SHP77 (cell line): ENCODE measurements around the gene PBX2.
"Not testable (repeated sequence)": the region's sequence is repeated elsewhere in the genome, so short reads cannot be mapped to it uniquely, and the experiment has no call there.

Experiments used
- DNase-seq, 2 experiments: peaks; one replicate each; lab custom pipeline; 2025; lab: John Stamatoyannopoulos, UW

Gene PBX2

GRCh38 chr6:32190054-32190851, at the start of gene PBX2:
PBX2 (minus strand) TSS chr6:32190202; CDS start chr6:32189915, 287 bp downstream.
- DNase-seq, result peak; percentile 49 to 71

DNA sequence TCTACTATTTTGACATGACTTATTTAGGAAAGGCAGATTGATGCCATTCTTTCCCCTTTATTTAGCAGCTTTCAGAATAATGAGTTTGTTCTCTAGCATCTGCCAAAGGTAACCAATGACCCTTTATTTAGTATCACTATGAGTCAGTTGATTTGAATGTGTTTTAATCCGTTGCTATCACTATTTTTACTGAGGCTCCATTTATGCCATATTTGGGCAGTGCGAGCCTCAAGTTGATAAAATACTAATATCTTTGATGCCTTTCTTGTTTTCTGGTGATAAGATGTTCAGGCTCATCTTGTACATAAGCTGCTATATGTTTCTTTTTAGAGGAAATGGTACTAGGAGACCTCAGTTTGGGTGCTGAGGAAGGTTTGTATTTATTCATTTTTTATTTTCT, 49.5 kb upstream of the PBX2 start:
- DNase-seq, result no peak

GRCh38 chr6:32234934-32235333, 44.9 kb upstream of the PBX2 start:
- no peak for DNase-seq

DNA sequence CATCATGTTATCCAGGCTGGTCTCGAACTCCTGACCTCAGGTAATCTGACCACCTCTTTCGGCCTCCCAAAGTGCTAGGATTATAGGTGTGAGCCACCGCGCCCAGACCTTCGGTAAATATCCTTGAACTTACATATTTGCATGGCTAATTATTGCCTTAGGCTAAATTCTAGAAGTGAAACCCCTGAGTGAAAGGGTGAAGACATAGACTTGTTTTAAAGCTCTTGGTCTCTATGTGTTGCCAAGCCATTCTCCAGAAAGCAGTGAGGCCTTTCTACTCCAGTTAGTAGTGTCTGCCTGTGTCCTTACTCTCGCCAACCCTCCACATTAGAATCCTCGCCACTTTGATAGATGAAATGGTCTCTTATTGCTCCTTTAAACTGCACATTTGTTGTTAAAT, 36.4 kb upstream of the PBX2 start:
- no peak for DNase-seq

- no peak for DNase-seq
Observed at GRCh38 chr6:32224696-32225095, 34.7 kb upstream of the PBX2 start.

- DNase-seq, result no peak
Observed at GRCh38 chr6:32223258-32224235, 33.5 kb upstream of the PBX2 start, which contains the start of gene NOTCH4. NOTCH4 (minus strand) TSS chr6:32224067; CDS start chr6:32223928, 139 bp downstream.

GRCh38 chr6:32222333-32223230, 32.6 kb upstream of the PBX2 start:
- no peak for DNase-seq

- no peak for DNase-seq
Observed at GRCh38 chr6:32220021-32220420, 30.0 kb upstream of the PBX2 start.

DNA sequence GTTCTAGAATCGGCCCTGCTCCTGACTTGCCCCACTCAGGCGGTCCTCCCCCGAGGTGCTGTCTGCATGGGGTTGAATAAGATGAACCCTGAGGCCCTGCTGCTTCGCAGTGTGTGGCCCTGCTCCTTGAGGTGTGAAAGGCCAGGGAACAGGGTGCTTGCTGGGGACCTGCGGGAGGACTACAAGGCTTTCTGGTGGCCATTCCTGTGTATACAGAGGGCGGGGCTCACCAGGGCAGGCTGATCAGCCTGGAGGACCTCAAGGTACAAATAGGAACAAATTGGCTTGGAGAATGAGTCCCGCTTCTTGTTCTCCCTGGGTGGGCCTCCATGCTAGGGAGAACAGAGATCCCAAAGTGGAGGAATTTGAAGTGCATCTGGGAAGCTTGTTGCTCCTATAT, 28.2 kb upstream of the PBX2 start:
- DNase-seq, result no peak

GRCh38 chr6:32216998-32217397, 27.0 kb upstream of the PBX2 start:
- no peak for DNase-seq

GRCh38 chr6:32216285-32216684, 26.3 kb upstream of the PBX2 start:
- no peak for DNase-seq

- no peak for DNase-seq
Observed at GRCh38 chr6:32215617-32216016, 25.6 kb upstream of the PBX2 start.

DNA sequence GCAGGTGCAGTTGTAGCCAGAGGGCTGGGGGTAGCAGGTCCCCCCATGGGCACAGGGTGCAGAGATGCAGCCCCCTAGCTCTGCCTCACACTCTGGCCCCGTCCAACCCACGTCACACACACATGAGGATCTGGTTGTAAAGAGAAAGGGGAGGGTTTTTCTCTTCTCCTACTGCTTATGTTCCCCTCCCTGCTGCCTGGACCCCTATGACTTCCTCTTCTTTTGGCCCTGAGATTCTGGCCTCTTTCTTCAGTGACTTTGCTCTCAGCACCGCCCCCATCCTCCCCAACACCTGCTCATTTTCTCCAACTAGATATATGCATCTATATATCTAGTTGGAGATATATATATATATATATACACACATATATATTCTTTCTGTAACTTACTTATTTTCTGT, 24.1 kb upstream of the PBX2 start:
- no peak for DNase-seq

DNA sequence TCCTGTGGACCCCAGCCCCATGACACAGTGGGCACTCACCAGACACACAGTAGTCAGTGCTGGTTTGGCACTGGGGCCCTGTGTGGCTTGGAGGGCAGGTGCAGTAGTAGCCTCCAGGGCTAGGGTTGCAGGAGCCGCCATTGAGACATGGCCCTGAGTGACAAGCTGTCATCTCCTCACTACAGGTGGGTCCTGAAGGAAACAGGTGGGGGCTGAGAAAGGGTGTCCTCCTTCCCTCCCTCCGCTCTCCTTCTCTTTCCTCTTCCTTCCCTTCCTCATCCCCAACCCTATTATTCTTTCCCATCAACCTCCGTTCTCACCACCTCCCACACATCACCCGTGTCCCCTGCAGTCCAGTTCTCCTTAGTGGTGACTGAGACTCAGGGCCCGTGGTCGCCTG, 23.6 kb upstream of the PBX2 start:
- DNase-seq, result no peak

DNA sequence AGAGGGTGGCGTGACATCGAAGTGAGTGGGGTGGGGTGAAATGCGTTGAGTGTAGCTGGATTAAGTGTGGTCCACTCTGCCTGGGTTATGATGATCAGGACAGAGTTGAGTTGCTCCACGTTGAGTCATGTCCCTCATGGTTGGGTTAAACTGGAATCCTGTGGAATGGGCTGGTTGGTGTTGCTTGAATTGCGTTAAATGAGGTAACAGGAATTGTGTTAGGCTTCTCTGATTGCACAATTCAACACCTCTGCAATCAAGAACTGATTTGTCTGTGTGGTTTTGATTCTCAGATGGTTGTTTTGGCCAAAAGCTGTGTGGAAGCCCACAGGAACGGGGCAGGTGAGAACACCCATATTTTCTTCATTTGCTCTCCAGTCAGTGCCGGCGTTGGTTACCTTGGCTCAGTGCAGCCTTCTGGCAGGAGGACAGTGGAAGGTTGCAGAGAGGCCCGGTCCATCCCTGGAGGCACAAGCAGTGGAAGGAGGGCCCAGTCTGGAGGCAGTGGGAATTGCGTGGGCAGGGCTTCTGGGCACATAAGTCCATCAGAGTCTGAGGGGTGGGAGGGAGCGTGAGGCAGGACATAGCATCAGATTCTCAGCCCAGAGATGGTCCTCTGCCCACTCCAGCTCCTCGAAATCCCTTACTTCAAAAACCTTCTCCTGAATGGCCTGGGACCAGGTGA, 22.2 kb upstream of the PBX2 start:
- no peak for DNase-seq

DNA sequence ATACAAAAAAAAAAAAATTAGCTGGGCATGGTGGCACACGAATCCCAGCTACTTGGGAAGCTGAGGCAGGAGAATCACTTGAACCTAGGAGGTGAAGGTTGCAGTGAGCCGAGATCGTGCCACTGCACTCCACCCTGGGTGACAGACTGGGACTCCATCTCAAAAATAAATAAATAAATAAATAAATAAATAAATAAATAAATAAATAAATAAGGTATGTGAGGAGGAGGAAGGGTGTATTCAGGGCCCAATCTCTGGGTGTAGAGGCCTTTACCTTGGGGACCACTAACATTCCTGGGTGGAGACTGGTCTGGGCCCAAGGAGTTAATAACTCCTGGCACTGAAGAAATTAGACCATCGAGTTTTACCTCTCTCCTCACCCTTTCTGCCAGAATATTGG, 21.4 kb upstream of the PBX2 start:
- DNase-seq, result not testable (repeated sequence)

- no peak for DNase-seq
Observed at GRCh38 chr6:32210191-32210601, 20.2 kb upstream of the PBX2 start.

DNA sequence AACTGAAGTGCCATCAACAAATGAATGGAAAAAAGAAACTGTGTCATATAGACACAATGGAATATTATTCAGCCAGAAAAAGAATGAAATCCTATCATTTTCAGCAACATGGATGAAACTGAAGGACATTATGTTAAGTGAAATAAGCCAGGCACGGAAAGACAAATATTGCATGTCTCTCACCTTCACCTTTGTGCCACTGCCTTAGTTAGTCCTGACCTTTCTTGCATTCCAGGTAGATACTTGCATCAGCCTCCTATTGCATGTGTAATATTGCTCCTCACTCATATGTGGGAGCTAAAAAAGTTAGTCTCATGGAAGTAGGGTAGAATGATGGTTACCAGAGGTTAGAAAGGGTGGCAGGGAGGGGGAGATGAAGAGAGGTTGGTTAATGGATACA, 19.0 kb upstream of the PBX2 start:
- no peak for DNase-seq

GRCh38 chr6:32204268-32204715, 14.3 kb upstream of the PBX2 start:
- DNase-seq, result no peak

- DNase-seq, result no peak
Observed at GRCh38 chr6:32203426-32204267, 13.6 kb upstream of the PBX2 start.
